GM19463 (cell line): Measurements from ENCODE around the gene APOL3.
"Not testable (repeated sequence)": the region's sequence is repeated elsewhere in the genome, so short reads cannot be mapped to it uniquely, and the experiment has no call there.

Source experiments
- ATAC-seq: cut with Tn5 transposase; IDR thresholded peaks from one replicate; pipeline ENCODE4 v1.9.1; 2021; ENCODE audit warnings: mild to moderate bottlenecking, moderate library complexity; ENCODE audit not compliant: unreplicated experiment

The APOL3 gene

GRCh38 chr22:36160499-36160942 lies at the start of gene APOL3:
TSS of gene APOL3 (minus strand) at chr22:36160755. CDS start at chr22:36149055, 11,700 bp downstream.
- no peak for ATAC-seq

GRCh38 chr22:36210224-36210623 lies 49.7 kb upstream of the APOL3 start:
- ATAC-seq: no peak

GRCh38 chr22:36209488-36209908 lies 48.9 kb upstream of the APOL3 start:
- not testable (repeated sequence) for ATAC-seq

- no peak for ATAC-seq
Measured at GRCh38 chr22:36208914-36209313, 48.4 kb upstream of the APOL3 start.

GRCh38 chr22:36208162-36208765 lies 47.7 kb upstream of the APOL3 start:
- no peak for ATAC-seq

- no peak for ATAC-seq
Measured at GRCh38 chr22:36206255-36206654, 45.7 kb upstream of the APOL3 start.

- not testable (repeated sequence) for ATAC-seq
Measured at GRCh38 chr22:36205573-36205972, 45.0 kb upstream of the APOL3 start.

GRCh38 chr22:36204632-36205015 lies 44.1 kb upstream of the APOL3 start:
- ATAC-seq: no peak

GRCh38 chr22:36204001-36204631 lies 43.6 kb upstream of the APOL3 start:
- no peak for ATAC-seq

GRCh38 chr22:36203441-36203840 lies 42.9 kb upstream of the APOL3 start:
- not testable (repeated sequence) for ATAC-seq

- ATAC-seq: not testable (repeated sequence)
Measured at GRCh38 chr22:36202906-36203305, 42.4 kb upstream of the APOL3 start.

- no peak for ATAC-seq
Measured at GRCh38 chr22:36201630-36202319, 41.2 kb upstream of the APOL3 start, which contains the start of gene APOL4. TSS of gene APOL4 (minus strand) at chr22:36201809. CDS start at chr22:36201734, 75 bp downstream.

GRCh38 chr22:36201025-36201424 lies 40.5 kb upstream of the APOL3 start:
- ATAC-seq: not testable (repeated sequence)

GRCh38 chr22:36199001-36199551 lies 38.5 kb upstream of the APOL3 start:
- ATAC-seq: no peak

GRCh38 chr22:36198536-36198935 lies 38.0 kb upstream of the APOL3 start:
- ATAC-seq: no peak

GRCh38 chr22:36197514-36198146 lies 37.1 kb upstream of the APOL3 start:
- ATAC-seq: no peak

- ATAC-seq: no peak
Measured at GRCh38 chr22:36197065-36197440, 36.5 kb upstream of the APOL3 start.

- ATAC-seq: no peak
Measured at GRCh38 chr22:36196254-36197064, 35.9 kb upstream of the APOL3 start.

- ATAC-seq: no peak
Measured at GRCh38 chr22:36194971-36195370, 34.4 kb upstream of the APOL3 start.

- ATAC-seq: no peak
Measured at GRCh38 chr22:36194385-36194784, 33.8 kb upstream of the APOL3 start.
